GM21528 (cell line): ENCODE measurements around the gene HOXC9.

Source experiments
- ATAC-seq: cut with Tn5 transposase; IDR thresholded peaks from one replicate; pipeline ENCODE4 v1.9.1; 2021; ENCODE audit warnings: mild to moderate bottlenecking, moderate library complexity; ENCODE audit not compliant: unreplicated experiment, low FRiP score

Gene HOXC9

DNA sequence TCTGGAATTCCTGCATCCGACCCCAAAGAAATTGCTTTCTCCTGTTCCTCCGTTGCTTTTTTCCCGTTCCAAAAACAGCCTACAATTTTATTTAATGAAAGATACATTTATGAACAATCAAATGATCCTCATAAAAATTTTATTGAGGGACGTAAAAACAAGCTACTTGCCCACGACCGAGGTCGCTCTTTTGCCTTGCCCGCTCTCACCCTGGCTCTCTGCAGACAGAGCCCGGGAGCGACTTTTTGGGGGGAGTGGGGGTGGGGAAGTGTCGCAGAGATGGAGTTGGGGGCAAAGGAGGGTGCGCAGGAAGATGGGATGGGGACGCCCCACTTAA, 1.1 kb upstream of the HOXC9 start:
- ATAC-seq: no peak

GRCh38 chr12:53999559-54000115, 324 bp upstream of the HOXC9 start:
- no peak for ATAC-seq

DNA sequence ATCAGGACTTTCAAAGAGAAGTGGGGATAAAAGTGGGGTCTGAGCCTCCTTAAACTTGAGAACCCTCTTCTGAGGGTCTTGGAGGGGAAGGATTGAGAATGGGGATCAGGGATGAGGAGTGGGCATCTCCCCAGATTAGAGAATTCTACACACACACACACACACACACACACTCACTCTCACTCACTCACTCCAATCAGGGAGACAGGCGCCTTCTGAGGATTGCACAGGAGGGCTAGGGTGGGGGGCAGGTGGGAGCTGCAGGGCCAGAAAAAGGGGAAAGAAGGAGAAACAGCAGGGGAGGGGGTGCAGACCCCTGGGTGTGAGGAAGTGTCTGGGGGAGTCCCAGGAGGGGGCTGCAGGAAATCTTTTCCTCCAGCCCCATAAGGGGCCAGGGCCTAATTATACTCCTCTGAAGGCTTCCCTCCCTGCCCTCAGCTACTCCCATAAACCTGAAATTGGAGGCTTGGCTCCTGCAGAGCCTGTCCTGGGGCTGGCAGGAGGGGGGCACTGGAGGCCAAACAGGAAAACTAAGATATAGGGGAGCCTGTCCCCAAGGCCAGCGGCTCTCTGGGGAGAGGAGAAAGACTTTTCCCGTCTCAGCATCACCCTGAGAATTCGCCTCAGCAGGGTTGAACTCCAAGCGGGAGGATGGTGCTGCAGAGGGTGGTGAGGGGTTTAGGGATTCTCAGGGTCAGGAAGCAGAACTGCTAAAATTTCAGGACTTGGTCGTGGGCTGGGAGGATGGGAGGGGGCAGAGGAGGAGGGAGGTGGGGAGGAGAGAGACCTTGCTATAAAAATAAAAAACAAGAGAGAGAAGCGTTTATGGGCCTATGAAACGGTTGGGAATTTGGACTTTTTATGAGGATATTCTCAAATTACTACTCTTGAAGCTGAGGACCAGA, 1.6 kb downstream of the HOXC9 start:
- no peak for ATAC-seq

- ATAC-seq: no peak
Observed at GRCh38 chr12:54002278-54002914, 2.4 kb downstream of the HOXC9 start.

- no peak for ATAC-seq
Observed at GRCh38 chr12:54002915-54003389, 3.0 kb downstream of the HOXC9 start.

DNA sequence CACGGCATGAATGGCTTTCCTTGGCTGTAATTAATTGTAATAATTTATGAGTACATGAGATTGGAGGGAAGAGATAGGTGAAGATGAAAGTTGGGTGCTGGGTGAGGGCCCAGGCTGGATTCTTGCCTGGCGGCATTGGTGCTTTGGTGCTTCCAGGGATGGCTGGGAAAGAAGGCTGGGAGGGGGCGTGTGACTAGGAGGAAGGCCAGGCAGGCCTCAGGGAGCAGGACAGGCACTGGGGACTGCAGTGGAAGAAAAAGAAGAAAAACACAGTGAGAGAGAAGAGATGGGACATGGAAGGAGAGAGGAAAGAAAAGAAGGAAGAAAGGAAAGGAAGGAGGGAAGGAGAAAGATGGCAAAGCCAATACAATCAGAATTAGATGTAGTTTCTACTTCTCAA, 3.7 kb downstream of the HOXC9 start:
- no peak for ATAC-seq

- no peak for ATAC-seq
Observed at GRCh38 chr12:54004063-54004840, 4.3 kb downstream of the HOXC9 start.

- ATAC-seq: no peak
Observed at GRCh38 chr12:54004841-54005530, 5.0 kb downstream of the HOXC9 start.

DNA sequence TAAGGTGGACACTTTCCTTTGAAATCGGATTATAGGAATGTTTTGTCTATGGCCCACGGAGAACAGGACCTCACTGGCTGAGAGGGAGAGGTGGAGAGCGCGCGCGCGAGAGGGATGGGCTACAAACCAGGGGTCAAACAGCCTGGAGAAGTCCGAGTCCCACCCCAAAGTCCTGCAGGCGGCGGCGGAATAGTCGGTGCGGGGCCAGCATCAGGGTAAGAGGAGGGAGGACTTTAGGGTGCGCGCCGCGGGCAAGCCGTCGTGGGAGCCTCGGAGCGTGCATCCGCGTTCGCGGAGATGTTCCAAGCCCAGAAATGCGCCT, 5.5 kb downstream of the HOXC9 start:
- ATAC-seq: no peak

GRCh38 chr12:54005853-54006558, 6.0 kb downstream of the HOXC9 start:
- peak; percentile 53 for ATAC-seq

- no peak for ATAC-seq
Observed at GRCh38 chr12:54006559-54007220, 6.7 kb downstream of the HOXC9 start.

DNA sequence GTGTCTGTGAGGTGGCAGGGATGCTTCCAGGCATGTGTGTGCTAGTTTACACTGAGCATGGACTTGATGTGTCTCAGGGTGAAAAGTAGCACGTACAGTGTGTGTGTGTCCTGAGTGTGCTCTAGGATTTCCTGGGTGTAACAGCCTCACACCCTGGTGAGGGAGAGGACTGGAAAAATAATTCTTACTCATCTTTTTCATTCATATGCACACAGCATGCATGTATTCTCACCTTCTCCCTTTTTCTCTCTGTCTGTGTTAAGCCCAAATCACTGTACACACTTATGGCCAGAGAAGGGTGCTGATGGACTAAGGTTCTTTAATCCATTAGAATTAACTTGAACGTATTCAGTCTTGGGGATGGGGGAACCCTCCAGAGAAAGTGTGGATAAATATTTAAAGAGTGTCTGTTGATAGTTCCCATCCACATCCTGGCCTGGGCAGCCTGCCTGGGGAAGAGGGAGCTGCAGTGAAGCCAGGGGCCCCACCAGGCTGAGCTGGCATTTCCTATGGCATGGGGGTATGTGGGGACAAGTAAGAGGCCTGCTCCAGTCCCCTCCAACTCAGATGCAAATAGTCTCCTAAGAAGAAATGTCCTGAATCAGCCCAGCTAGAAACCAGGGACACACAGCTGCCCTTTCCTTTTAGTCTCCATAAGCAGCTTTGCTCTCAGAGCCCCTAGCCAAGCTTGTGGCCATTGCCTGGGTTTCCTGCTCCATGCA, 7.7 kb downstream of the HOXC9 start:
- ATAC-seq: no peak

- ATAC-seq: no peak
Observed at GRCh38 chr12:54008260-54008552, 8.2 kb downstream of the HOXC9 start.

DNA sequence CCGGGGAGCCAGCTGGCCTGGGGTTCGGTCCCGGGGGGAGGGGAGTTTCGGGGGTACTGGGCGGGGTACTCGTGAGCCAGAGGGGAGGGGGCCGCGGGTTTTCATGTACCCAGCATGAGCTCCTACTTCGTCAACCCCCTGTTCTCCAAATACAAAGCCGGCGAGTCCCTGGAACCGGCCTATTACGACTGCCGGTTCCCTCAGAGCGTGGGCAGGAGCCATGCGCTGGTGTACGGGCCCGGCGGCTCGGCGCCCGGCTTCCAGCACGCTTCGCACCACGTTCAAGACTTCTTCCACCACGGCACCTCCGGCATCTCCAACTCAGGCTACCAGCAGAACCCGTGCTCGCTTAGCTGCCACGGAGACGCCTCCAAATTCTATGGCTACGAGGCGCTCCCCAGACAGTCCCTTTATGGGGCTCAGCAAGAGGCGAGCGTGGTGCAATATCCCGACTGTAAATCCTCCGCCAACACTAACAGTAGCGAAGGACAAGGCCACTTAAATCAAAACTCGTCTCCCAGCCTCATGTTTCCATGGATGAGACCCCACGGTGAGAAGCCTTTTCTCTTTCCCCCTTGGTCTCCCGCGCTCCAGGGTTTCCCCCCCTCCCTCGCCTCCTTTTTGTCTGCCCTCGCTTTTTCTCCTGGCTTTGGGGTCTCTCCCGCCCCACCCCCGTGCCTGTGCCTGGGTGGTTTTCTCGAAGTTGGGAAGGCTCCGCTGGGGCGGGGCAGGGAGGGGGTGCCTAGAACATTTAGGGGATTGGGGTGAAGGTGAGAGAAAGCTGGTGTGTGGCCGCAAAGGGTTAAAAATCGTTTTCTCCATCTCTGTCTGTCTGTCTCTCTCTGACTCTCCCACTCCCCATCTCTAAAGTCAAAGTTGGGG, 9.5 kb downstream of the HOXC9 start:
- ATAC-seq: no peak

- ATAC-seq: no peak
Observed at GRCh38 chr12:54010053-54010971, 10.4 kb downstream of the HOXC9 start.

DNA sequence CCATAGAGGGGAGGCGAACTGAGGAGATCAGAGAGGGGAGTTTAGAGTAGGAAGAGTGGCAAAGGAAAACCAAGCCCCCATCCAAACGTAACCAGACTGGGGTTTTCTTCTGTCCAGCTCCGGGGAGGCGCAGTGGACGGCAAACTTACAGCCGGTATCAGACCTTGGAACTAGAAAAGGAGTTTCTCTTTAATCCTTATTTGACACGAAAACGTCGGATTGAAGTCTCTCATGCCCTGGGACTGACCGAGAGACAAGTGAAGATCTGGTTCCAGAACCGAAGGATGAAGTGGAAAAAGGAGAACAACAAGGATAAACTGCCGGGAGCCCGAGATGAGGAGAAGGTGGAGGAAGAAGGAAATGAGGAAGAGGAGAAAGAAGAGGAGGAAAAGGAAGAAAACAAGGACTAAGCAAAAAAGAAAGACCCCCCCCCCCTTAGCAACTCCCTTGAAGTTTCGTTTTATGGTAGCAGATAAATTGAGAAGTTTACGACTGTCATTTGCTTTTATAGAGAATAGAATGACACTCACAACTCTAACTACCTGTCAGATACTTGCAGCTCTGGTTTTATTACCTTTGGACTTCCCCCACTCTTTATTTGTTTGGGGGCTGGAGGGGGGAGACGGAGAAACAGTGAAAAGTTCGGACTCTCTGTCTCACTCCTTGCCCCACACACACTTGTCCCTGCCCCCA, 11.2 kb downstream of the HOXC9 start:
- ATAC-seq: no peak
